ENCODE measurements around the gene MS4A8. TPM values are rescaled to one million over a fixed set of nuclear protein-coding genes. Genes with fewer than 3 reads are reported as not detected.

MS4A8 gene
- total RNA-seq, 6 donors from 2014 or later, result 3.7 to 82.9 (median 15.5) TPM; not detected in 1

GRCh38 chr11:60761436-60762190, 62.2 kb downstream of the MS4A8 start:
- no peaks in the 10 kb centered on the region for H3K36me3 ChIP-seq
- H3K4me1 ChIP-seq, result peaks cover 0 to 9% (median 0%) of the 10 kb centered on the region in 4 donors
- TF ChIP-seq POLR2AphosphoS5 (IDR thresholded peaks at IDR 0.05), result no peak
- no peak for TF ChIP-seq EP300 (IDR thresholded peaks at IDR 0.05)
- DNase-seq, result no peak
- no peaks in the 10 kb centered on the region for H3K27me3 ChIP-seq
- H3K9me3 ChIP-seq, result no peaks in the 10 kb centered on the region
- no peak for ATAC-seq (ENCODE audit: low FRiP score in 2 of 2)
- 77 to 83% methylated on average over 4 of the region's 4 CpGs for WGBS, 2 donors
- H3K4me3 ChIP-seq, result no peak overlapping the region
- peak overlapping the region in 2 of 4 donors; percentile 4 to 23 for H3K27ac ChIP-seq

- Histone ChIP-seq H3K9me3 (no peaks in the 10 kb centered on the region), H3K4me1 (peaks cover 0 to 13% (median 5%) of the 10 kb centered on the region in 4 donors), H3K36me3 (no peaks in the 10 kb centered on the region), H3K27ac (peak overlapping the region in 2 of 4 donors; percentile 4 to 57), H3K4me3 (no peak overlapping the region), H3K27me3 (no peaks in the 10 kb centered on the region)
- WGBS, 2 donors, result 54 to 63% methylated on average over 11 of the region's 11 CpGs
- ATAC-seq (ENCODE audit: low FRiP score in 2 of 2) (peak; percentile 39 to 81), DNase-seq (peak in 1 of 2 donors; percentile 48)
- TF ChIP-seq CTCF (IDR thresholded peaks at IDR 0.05) (peak in 5 of 6 experiments; percentile 8 to 57 (median 24)), EP300 (IDR thresholded peaks at IDR 0.05) (peak in 2 of 4 donors; percentile 48 to 91), POLR2A (IDR thresholded peaks at IDR 0.05) (no peak), POLR2AphosphoS5 (IDR thresholded peaks at IDR 0.05) (no peak)
These were observed 63.7 kb downstream of the MS4A8 start for GRCh38 chr11:60762851-60763691.

- Histone ChIP-seq H3K4me3 (no peak overlapping the region), H3K36me3 (no peaks in the 10 kb centered on the region), H3K9me3 (no peaks in the 10 kb centered on the region), H3K4me1 (peaks cover 0 to 13% (median 5%) of the 10 kb centered on the region in 4 donors), H3K27ac (peak overlapping the region in 2 of 4 donors; percentile 4 to 57), H3K27me3 (no peaks in the 10 kb centered on the region)
- no peak for TF ChIP-seq POLR2A (IDR thresholded peaks at IDR 0.05)
- peak in 1 of 6 experiments; percentile 11 for TF ChIP-seq CTCF (IDR thresholded peaks at IDR 0.05)
- no peak for TF ChIP-seq POLR2AphosphoS5 (IDR thresholded peaks at IDR 0.05)
- no peak for TF ChIP-seq EP300 (IDR thresholded peaks at IDR 0.05)
- WGBS, 2 donors, result 78 to 81% methylated on average over 10 to 11 of the region's 11 CpGs
- peak; percentile 12 to 67 for ATAC-seq (ENCODE audit: low FRiP score in 2 of 2)
- DNase-seq, result peak in 1 of 2 donors; percentile 15
These were observed 64.4 kb downstream of the MS4A8 start for GRCh38 chr11:60763692-60764369.

GRCh38 chr11:60764879-60765278, 65.5 kb downstream of the MS4A8 start:
- H3K27me3 ChIP-seq, result no peaks in the 10 kb centered on the region
- H3K4me1 ChIP-seq, result peaks cover 0 to 13% (median 5%) of the 10 kb centered on the region in 4 donors
- peak in 1 of 2 donors; percentile 14 for DNase-seq
- ATAC-seq (ENCODE audit: low FRiP score in 2 of 2), result no peak
- no peak overlapping the region for H3K4me3 ChIP-seq
- WGBS, 2 donors, result 16 to 20% methylated on average over 1 of the region's 1 CpG
- TF ChIP-seq POLR2AphosphoS5 (IDR thresholded peaks at IDR 0.05) (no peak), EP300 (IDR thresholded peaks at IDR 0.05) (no peak), CTCF (IDR thresholded peaks at IDR 0.05) (no peak), POLR2A (IDR thresholded peaks at IDR 0.05) (no peak)
- H3K9me3 ChIP-seq, result no peaks in the 10 kb centered on the region
- H3K36me3 ChIP-seq, result no peaks in the 10 kb centered on the region
- no peak overlapping the region for H3K27ac ChIP-seq
